SK-N-DZ (cell line): ENCODE results near the gene HIVEP3.
A peak's percentile ranks its signal among the peaks of the same experiment; 100 is the strongest.

ENCODE experiments used
- DNase-seq: peaks from one replicate; pipeline ENCODE4 v3.0.0-alpha.2; 2015; ENCODE audit warnings: low spot score

HIVEP3 gene

DNA sequence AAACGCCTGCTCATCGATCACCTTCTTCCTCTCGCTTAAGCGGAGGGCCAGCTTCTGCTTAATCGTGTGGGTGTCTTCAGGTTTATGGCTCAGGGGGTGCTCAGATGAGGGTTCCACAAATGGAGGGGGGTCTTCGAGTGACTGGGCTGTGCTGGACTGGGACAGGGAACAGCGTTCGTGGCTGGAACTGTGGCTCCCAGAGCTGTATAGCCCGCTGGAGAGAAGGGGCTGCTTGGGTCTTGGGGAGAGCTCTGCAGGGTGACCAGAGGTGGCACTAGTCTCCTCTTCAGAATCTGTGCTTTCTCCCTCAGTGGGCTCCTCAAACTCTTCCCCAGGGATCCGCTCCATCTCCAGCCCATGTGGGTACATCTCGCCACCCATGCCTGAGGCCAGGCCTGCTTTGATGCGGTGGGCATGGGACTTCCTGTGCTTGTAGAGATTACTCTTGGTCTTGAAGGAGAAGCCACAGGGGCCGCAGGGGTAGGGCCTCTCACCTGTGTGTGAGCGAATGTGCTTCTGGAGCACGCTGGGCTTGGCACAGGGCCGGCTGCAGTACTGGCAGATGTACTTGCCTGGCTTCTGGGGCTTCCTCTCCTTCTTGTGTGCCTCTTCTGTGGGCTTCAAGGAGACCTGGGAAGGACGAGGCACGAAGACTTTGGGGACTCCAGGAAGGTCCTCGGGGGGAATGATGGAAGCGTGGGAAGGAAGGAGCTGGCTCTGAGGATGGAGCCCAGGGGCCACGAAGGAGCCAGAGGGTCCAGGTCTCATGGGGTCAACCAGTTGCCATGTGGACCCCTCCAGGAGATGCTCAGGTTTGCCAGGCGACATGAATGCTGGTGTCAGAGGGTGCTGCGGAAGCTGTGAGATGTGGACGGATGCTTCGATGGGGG, 334.8 kb downstream of the HIVEP3 start:
- DNase-seq: no peak

- peak; percentile 31 for DNase-seq
These were observed 335.7 kb downstream of the HIVEP3 start for GRCh38 chr1:41582851-41583657.

DNA sequence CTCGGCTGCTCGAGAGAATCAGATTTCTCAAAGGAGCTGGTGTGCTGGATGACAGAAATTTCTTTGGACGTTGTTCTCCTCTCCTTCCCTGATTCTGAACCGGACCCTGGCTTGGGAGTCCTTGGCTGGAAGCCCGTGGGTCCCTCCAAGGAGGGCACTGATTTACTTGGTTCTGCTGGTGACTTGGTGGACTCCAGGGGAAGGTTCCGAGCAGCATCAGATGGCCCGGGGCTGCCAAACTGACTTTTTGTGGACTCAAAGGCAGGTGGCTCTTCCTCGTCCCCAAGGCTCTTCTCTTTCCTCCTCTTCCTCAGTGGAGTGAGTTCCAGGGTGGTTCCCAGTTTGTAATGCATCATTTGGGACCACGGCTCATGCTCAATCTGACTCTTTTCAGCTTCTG, 336.4 kb downstream of the HIVEP3 start:
- DNase-seq: no peak

DNA sequence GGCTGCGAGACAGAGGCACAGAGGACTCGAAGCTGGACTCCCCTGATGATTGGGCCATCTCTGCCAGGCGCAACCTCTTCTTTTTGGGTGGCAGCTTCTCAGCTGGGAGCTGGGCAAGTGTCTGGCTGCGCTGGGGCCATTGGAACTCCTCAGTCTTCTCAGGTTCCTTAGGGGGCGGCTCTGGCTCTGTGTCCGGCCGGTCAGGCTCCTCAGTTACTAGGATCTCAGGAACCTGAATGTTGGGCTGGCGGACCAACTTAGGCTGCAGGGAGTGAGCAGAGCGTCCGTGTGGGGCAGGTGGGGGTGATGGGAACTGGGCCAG, 336.8 kb downstream of the HIVEP3 start:
- DNase-seq: no peak

DNA sequence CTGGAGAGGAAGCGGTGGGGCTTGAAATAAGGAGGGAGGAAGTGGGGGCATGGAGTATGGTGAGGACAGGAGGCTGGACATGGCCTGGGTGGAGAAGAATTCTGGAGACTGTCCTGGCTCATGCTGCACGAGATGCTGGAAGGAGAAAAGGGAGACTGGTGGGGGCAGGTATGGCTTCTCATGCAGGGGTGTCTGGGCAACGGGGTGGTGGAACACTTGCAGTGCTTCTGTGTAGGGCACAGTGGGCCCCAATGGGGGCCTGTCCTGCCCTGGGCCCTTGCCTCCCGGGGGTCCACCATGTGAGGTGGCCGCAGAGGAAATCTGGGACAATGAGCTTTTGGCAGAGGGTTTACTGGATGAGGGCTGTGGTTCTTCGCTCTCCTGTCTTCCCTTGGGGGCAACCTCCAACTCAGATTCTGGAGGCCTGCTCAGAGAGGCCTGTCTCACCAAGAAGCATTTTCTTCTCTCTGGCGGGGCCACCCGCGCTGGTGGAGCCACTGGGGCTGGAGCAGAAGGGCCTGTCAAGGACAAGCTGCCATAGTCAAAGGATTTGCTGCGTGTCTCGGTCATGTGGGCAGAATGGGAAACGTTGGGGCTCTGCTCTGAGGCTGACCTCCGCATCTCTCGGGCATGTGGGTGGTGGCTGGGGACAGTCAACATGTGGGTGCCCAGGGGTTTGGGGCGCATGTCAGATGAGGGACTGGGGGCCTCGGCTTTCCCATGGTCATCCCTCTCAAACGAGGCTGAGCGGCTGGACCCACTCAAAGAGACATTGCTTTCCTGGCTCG, 337.3 kb downstream of the HIVEP3 start:
- DNase-seq: no peak

GRCh38 chr1:41580520-41581172, 338.1 kb downstream of the HIVEP3 start:
- no peak for DNase-seq

- DNase-seq: no peak
These were observed 338.7 kb downstream of the HIVEP3 start for GRCh38 chr1:41580021-41580420.

DNA sequence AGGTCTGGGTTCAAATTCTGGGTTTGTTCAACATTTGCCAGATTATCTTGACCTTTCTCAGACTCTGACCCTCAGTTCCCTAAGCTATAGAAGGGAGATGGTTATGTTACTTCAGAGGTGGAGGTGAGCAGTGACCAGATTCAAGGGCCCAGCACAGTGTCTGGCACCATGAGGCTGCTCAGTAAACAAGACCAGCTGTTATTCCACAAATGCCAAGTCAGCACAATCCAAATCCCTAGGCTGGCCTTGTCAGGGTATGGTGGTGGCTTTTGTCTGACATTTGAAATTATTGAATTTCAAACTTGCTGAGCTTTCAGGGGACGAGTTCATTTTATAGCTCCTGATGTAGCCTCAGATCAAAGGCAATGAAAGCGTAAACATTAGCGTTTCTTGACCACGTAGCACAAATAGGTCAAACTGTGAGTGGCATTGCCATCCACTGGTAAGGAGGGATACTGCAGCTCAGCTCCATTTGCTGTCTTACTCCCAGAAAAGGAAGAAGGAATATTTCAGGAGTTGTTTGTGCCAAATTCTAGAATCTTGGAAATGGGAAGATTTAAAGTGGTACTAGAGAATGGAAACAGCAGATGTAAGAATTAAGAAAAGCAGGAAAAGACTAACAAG, 339.9 kb downstream of the HIVEP3 start:
- DNase-seq: no peak

- DNase-seq: no peak
These were observed 342.1 kb downstream of the HIVEP3 start for GRCh38 chr1:41576620-41577019.

- no peak for DNase-seq
These were observed 342.5 kb downstream of the HIVEP3 start for GRCh38 chr1:41576206-41576605.

- DNase-seq: no peak
These were observed 343.9 kb downstream of the HIVEP3 start for GRCh38 chr1:41574842-41575241.

DNA sequence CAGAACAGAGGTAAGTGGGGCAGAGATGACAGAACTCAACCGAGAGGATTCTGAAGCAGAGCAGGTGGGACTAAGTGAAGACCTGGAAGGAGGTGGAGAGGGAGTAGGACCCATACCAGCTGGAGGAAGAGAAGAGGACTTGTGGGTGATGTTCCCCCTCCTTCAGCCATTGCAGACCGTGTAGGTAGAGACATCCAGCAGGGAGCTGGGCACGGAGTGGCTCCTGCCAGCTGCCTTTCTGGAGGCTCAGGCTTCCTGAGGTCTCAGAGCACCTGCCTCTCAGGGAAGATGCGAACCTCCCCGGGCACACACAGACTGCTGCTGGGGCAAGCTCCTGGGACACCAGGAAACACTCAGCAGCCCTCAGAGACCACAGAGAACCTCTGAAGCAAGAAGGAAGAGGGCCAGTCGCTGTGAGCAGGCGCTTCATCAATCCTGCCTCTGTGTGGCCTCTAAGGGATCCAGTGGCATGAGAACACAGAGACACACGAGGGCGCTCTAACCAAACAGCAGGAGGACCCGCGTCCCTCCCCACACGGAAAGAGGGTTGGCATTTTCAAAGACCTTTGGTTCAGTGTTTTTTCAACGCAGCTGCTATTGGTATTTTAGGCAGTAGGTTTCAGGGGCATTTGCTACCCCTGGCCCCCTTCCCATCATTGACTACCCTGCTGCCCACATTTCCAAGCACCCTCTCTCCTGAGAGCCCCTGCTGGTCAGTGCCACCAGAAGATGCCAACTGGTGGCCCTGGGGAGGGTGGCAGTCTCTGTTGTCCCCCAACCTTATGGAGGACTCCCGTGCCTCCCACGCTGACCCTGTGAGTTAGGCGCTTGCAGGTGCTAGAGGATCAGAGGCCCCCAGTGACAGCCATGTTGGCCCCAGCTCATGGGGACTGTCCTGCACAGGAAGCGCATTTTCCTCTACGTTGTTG, 344.7 kb downstream of the HIVEP3 start:
- peak; percentile 66 for DNase-seq

- no peak for DNase-seq
These were observed 345.5 kb downstream of the HIVEP3 start for GRCh38 chr1:41573194-41573593.

- DNase-seq: no peak
These were observed 346.5 kb downstream of the HIVEP3 start for GRCh38 chr1:41572224-41572623.

- DNase-seq: no peak
These were observed 347.7 kb downstream of the HIVEP3 start for GRCh38 chr1:41571041-41571440.

DNA sequence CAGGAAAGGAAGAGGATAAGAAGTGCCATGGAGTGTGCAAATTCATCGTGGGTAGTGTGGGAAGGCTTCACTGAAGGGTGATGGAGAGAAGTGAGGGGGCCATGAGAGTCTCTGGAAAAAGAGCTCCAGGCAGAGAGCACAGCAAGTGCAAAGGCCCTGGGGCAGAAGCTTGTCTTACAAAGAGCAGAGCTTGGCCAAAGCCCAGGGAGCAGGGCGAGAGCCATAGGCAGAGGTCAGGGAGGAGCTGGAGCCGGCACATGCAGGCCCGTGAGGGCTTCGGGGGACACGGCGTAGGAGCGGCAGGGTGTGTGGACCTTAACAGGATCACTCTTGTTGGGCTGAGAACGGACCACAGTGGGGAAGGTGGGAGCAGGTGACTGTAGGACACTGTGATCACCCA, 350.5 kb downstream of the HIVEP3 start:
- no peak for DNase-seq

- DNase-seq: no peak
These were observed 351.8 kb downstream of the HIVEP3 start for GRCh38 chr1:41566969-41567368.

DNA sequence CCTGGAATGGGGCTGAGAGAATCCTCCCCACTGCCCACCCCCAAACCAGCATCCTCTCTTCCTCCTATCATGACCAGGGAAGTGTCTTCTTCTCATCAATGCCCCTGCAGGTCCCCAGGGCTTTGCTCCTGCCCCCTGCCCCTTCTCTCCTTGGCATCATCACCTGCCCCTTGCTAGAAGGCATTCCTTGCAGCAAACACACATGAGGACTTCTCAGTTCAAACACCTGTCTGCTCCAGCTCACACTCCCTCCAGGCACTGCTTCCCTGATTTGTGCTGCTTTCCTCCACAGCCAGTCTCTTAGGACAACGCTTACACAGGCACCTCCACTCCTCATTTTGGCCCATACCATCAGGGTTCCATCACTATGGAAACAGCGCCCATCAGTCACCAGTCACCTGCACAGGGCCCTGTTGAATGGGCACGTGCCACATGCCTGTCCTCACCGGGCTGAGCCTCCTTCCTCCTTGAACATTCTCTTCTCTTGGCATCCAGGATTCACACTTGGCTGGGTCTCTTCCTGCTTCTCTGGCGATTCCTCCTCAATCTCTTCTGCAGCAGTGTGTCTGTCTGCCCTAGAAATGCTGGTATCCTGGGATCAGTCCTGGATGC, 352.3 kb downstream of the HIVEP3 start:
- DNase-seq: no peak

GRCh38 chr1:41564741-41565475, 353.8 kb downstream of the HIVEP3 start:
- no peak for DNase-seq
